ENCODE data around the gene NLK.
"Not testable (repeated sequence)": the region's sequence is repeated elsewhere in the genome, so short reads cannot be mapped to it uniquely, and the experiment has no call there.

The NLK gene

GRCh38 chr17:28147017-28147416, 104.5 kb downstream of the NLK start:
- Histone ChIP-seq H3K9me3 (ENCODE audit: insufficient read depth, low read length) (no peaks in the 10 kb centered on the region), H3K9ac (ENCODE audit: low read length) (no peak overlapping the region), H4K20me1 (ENCODE audit: low read depth, low read length) (no peaks in the 10 kb centered on the region), H2AFZ (ENCODE audit: low read depth, low read length, severe bottlenecking) (no peak overlapping the region), H3K4me3 (ENCODE audit: insufficient read depth, low read length, poor library complexity, severe bottlenecking) (no peak overlapping the region), H3K9me2 (replicated peaks; ENCODE audit: insufficient read depth, low read length) (no peaks in the 10 kb centered on the region), H3K36me3 (ENCODE audit: low read length) (no peaks in the 10 kb centered on the region), H3K4me2 (ENCODE audit: low read depth, low read length, poor library complexity, severe bottlenecking) (no peak overlapping the region), H3K27ac (ENCODE audit: low read depth, low read length) (no peak overlapping the region), H3K27me3 (ENCODE audit: low read length) (no peaks in the 10 kb centered on the region), H3K79me2 (ENCODE audit: insufficient read depth, low read length) (no peaks in the 10 kb centered on the region), H3F3A (ENCODE audit: insufficient read depth) (no peaks in the 10 kb centered on the region)
- TF ChIP-seq, protein P1, sequence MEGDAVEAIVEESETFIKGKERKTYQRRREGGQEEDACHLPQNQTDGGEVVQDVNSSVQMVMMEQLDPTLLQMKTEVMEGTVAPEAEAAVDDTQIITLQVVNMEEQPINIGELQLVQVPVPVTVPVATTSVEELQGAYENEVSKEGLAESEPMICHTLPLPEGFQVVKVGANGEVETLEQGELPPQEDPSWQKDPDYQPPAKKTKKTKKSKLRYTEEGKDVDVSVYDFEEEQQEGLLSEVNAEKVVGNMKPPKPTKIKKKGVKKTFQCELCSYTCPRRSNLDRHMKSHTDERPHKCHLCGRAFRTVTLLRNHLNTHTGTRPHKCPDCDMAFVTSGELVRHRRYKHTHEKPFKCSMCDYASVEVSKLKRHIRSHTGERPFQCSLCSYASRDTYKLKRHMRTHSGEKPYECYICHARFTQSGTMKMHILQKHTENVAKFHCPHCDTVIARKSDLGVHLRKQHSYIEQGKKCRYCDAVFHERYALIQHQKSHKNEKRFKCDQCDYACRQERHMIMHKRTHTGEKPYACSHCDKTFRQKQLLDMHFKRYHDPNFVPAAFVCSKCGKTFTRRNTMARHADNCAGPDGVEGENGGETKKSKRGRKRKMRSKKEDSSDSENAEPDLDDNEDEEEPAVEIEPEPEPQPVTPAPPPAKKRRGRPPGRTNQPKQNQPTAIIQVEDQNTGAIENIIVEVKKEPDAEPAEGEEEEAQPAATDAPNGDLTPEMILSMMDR (IDR thresholded peaks at IDR 0.05; ENCODE audit: insufficient read depth, low read length, poor library complexity, severe bottlenecking), result no peak
- no peak for TF ChIP-seq EZH2phosphoT487 (conservative IDR thresholded peaks at IDR 0.05; ENCODE audit: low read length)

DNA sequence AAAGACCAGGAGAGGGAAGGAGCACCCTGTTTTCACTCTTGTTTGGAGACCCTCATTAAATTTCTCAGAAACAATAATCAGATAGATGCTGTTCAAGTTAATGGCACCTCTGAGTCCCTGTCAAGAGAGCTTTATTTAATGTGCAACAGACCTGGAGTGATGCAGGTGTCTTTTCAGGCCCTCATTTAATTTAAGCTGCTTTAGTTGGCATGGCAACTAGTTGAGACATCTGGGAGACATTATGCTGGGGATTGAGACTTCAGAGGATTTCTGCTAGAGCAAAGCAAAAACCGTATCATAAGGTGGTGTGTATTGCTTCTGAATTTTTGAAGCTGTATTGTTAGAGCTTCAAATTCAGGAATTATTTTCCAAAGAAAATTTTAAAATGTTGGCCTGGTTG, 108.5 kb downstream of the NLK start:
- no peaks in the 10 kb centered on the region for H3F3A ChIP-seq (ENCODE audit: insufficient read depth)
- H3K9me2 ChIP-seq (replicated peaks; ENCODE audit: insufficient read depth, low read length), result no peaks in the 10 kb centered on the region
- H3K27me3 ChIP-seq (ENCODE audit: low read length), result no peaks in the 10 kb centered on the region
- TF ChIP-seq, protein P1 (IDR thresholded peaks at IDR 0.05; ENCODE audit: insufficient read depth, low read length, poor library complexity, severe bottlenecking), result no peak
- no peak for TF ChIP-seq EZH2phosphoT487 (conservative IDR thresholded peaks at IDR 0.05; ENCODE audit: low read length)
- H3K36me3 ChIP-seq (ENCODE audit: low read length), result no peaks in the 10 kb centered on the region
- no peak overlapping the region for H2AFZ ChIP-seq (ENCODE audit: low read depth, low read length, severe bottlenecking)
- no peak overlapping the region for H3K4me2 ChIP-seq (ENCODE audit: low read depth, low read length, poor library complexity, severe bottlenecking)
- no peaks in the 10 kb centered on the region for H3K79me2 ChIP-seq (ENCODE audit: insufficient read depth, low read length)
- no peak overlapping the region for H3K9ac ChIP-seq (ENCODE audit: low read length)
- no peak overlapping the region for H3K4me3 ChIP-seq (ENCODE audit: insufficient read depth, low read length, poor library complexity, severe bottlenecking)
- H3K9me3 ChIP-seq (ENCODE audit: insufficient read depth, low read length), result no peaks in the 10 kb centered on the region
- no peaks in the 10 kb centered on the region for H4K20me1 ChIP-seq (ENCODE audit: low read depth, low read length)
- H3K27ac ChIP-seq (ENCODE audit: low read depth, low read length), result no peak overlapping the region

DNA sequence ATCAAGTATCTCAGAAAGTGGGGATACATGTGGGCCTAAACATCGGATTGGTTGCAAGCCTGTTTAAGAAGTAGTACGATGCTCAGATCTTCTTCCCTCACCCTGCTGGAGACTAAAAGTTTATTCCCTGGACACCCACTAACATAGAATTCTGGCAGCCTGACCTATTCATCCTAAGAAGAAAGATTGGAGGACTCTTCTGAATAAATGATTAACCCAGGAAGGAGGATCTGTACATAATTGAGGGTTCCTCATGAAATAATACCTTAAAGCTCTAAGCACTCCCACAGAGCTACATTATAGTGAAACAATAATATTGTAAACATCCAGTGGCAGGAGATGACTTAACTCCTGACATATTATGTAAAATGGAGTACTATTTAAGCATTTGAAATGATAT, 111.7 kb downstream of the NLK start:
- H3K4me2 ChIP-seq (ENCODE audit: low read depth, low read length, poor library complexity, severe bottlenecking), result no peak overlapping the region
- no peaks in the 10 kb centered on the region for H3K9me2 ChIP-seq (replicated peaks; ENCODE audit: insufficient read depth, low read length)
- no peak for TF ChIP-seq EZH2phosphoT487 (conservative IDR thresholded peaks at IDR 0.05; ENCODE audit: low read length)
- TF ChIP-seq, protein P1 (IDR thresholded peaks at IDR 0.05; ENCODE audit: insufficient read depth, low read length, poor library complexity, severe bottlenecking), result no peak
- no peak overlapping the region for H3K4me3 ChIP-seq (ENCODE audit: insufficient read depth, low read length, poor library complexity, severe bottlenecking)
- H3K79me2 ChIP-seq (ENCODE audit: insufficient read depth, low read length), result no peaks in the 10 kb centered on the region
- H3K27me3 ChIP-seq (ENCODE audit: low read length), result no peaks in the 10 kb centered on the region
- H2AFZ ChIP-seq (ENCODE audit: low read depth, low read length, severe bottlenecking), result no peak overlapping the region
- H3K9me3 ChIP-seq (ENCODE audit: insufficient read depth, low read length), result no peaks in the 10 kb centered on the region
- no peaks in the 10 kb centered on the region for H3F3A ChIP-seq (ENCODE audit: insufficient read depth)
- H3K9ac ChIP-seq (ENCODE audit: low read length), result no peak overlapping the region
- H3K27ac ChIP-seq (ENCODE audit: low read depth, low read length), result no peak overlapping the region
- no peaks in the 10 kb centered on the region for H4K20me1 ChIP-seq (ENCODE audit: low read depth, low read length)
- H3K36me3 ChIP-seq (ENCODE audit: low read length), result no peaks in the 10 kb centered on the region

GRCh38 chr17:28155405-28155804, 112.9 kb downstream of the NLK start:
- H4K20me1 ChIP-seq (ENCODE audit: low read depth, low read length); H3K27me3 ChIP-seq (ENCODE audit: low read length); H3K4me2 ChIP-seq (ENCODE audit: low read depth, low read length, poor library complexity, severe bottlenecking); H3K36me3 ChIP-seq (ENCODE audit: low read length); H3K9me2 ChIP-seq (replicated peaks; ENCODE audit: insufficient read depth, low read length); H3K4me3 ChIP-seq (ENCODE audit: insufficient read depth, low read length, poor library complexity, severe bottlenecking); H3K9ac ChIP-seq (ENCODE audit: low read length); H2AFZ ChIP-seq (ENCODE audit: low read depth, low read length, severe bottlenecking); H3K79me2 ChIP-seq (ENCODE audit: insufficient read depth, low read length); H3K27ac ChIP-seq (ENCODE audit: low read depth, low read length); H3K9me3 ChIP-seq (ENCODE audit: insufficient read depth, low read length); H3F3A ChIP-seq (ENCODE audit: insufficient read depth): not testable (repeated sequence)

Measured in SU-DHL-6 (cell line).